NCI-H1417 (cell line): ENCODE data around the gene BNC2.

Source experiments
- DNase-seq, 3 experiments: peaks; one replicate each; lab custom pipeline; 2025; lab: John Stamatoyannopoulos, UW

Gene BNC2

GRCh38 chr9:16601991-16602390 is 268.5 kb downstream of the BNC2 start:
- no peak for DNase-seq

DNA sequence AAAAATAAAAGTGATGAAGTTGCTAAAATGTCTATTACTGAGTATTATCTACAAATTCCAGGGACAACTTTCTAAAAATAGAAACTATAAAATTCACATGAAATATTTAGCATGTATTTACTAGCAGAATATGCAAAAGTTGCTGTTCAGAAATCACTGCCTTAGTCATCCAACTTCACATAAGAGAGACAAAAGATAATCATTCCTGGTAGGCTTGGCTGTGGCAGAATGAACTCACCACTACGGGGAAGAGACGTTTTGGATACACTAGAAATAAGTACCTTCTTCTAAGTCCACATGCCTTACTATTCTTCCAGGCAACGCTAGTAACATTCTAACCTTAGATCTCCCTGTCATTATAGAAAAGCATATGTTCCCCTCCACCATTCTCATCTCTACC is 272.2 kb downstream of the BNC2 start:
- DNase-seq, result no peak

GRCh38 chr9:16597136-16597535 is 273.3 kb downstream of the BNC2 start:
- no peak for DNase-seq

DNA sequence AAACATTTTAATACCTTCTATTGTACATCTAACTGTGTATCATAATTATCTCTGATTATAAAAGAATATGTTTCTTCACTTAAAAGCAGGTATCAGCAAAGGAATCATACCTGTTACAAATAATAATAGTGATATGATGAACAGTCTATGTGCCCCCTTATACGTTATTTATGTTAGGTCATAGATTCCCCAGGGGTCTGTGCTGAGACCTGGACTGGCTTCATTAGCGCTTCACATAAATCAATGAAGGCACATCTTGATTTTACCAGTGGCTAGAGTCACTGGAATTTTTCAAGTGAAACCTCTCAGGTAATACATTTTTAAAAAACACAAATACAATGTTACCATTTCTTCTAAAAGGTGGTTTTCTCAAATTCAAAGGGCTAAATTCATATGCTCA is 275.2 kb downstream of the BNC2 start:
- DNase-seq, result no peak

- DNase-seq, result no peak
Observed at GRCh38 chr9:16594787-16595186, 275.7 kb downstream of the BNC2 start.

DNA sequence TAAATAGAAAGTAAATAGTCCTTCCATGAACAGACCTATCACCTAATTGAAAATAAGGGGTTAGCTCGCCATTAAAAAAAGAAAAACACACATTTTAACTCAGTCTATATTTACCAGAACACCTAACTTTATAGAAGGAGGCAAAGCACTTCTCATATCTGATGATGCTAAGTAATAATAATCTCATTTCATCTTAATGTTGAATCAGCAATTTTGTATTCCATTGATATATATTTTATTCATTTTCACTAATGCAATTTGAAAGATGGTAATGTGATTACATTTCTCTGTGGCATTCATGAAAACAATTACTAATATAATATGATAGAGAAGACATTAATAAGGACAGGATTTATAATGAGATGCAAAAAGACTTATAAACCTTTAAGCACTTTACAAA is 276.7 kb downstream of the BNC2 start:
- no peak for DNase-seq

GRCh38 chr9:16591092-16591491 is 279.4 kb downstream of the BNC2 start:
- DNase-seq, result no peak

DNA sequence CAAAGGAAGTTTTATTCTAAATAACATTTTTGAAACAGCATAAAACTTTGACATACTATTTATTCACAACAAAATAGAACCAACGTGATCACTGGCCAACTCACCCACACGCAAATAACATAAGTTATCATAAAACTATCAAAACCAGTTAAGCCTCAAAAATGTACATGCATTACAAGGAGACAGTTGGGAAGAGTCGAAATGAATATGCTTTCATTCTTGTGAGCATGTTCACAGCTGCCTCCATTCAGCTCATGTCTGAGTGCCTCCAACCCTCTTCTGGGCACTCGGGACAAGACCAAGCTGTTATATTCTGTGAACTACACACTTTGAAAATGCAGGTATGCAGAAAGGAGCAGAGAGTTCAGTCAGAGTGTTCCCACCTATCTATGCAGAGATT is 284.9 kb downstream of the BNC2 start:
- no peak for DNase-seq

DNA sequence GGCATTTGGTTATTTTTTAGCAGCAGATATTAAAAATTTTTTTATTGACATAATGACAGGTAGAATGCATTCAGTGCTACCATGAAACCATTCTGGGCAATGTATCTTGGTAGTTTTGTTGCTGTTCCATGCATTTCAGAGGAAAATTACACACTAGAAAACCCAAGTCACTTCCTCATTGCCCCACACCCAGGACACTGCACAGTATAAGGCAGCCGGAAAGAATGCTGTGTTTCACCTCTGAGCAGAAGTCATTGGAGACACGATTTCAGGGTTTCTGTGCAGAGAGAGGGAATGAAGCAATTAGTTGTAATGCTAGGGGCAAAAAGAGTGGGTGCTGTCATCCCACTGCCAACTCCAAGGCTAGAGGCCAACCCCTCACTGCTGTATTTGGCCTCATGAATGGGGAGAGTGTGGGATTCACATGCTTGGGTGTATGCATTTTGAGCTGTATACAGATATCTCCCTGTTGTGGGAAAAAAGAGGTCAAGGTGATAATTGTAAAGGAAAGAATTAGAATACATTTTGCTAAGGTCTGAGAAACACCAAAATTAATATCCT is 290.5 kb downstream of the BNC2 start:
- DNase-seq, result no peak

DNA sequence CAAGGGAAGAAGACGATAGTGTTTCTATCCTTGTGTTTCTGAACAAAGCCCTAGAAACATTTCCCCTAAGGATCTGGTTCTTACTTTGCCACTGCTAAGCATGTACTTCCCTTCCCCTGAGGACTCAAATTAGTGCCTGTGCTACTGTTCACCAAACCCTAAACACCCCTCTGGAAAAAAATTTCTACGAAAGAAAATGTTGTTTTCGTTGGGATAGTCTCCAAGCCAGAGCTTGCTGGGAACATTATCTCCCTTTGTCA is 294.6 kb downstream of the BNC2 start:
- DNase-seq, result no peak

DNA sequence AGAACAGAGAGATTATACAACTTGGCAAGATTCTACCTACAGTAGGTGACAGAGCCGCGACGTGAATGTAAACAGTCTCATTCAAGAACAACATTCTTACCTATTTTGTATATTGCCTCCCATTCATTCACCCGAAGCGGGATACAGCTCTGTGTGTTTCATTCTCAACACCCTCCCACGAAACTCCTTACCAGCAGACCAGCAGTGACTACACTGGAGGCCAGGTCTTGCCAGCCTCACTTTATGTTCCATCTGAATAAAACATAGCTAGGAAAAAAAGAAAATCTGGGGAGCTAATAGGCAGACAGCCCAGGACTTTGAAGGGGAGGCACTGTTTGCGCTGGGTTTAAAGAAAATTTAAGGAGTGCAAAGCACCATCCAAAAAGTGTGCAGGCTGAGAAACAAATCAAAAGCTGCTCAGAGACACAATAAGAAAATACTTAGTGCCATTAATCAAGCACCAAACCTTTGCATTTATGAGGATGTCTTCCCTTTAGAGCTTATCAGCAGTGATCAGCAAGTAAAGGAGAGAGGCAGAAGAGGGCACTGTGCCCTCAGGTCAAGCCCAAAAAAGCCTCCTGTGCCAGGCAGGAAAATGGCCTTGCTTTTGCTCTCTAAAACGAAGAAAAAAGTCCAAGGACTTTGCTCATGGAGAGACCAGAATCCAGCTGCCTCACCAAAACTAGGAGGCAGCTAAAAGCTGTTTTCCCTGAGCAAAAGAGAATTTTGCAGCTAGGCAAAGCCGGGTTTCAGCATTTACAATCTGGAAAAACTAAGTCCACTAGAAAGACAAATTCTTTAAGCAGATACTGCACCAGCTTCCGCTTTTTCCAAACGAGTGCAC is 295.1 kb downstream of the BNC2 start:
- peak in 1 of 3 experiments; percentile 26 for DNase-seq

DNA sequence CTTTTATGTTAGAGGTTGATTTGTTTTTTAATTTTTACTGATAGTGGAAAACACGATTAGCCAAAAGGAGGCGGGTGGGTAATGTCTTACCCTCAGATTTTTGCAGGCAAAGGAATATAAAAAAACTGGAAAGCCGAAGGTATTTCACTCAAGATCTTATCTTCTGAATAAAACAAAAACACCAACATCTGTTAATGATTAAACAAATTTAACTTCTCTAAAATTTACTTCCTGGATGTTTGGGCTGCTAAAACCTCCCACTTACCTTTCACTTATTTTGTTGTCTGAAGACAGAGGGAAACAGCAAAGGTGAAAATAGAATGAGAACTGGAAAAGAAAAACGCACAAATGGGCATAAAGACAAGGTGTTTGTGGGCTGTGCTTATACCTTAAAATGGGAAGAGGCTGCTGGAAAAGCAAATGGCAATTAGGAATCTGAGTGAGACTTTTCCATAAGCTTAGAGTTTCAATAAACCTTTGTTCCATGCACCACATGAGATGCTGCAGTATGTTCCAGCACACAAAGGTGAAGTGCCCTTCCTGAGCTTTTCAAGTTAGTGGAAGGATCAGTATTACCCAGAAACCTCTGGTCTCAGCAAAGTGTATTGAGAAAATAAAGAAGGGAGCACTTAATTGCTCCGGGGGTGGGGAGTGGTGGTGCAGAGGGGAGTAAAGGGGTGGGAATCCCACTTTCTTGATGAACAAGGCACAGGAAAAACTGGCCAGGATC is 298.3 kb downstream of the BNC2 start:
- DNase-seq, result no peak

GRCh38 chr9:16571127-16571802 is 299.2 kb downstream of the BNC2 start:
- peak in 1 of 3 experiments; percentile 9 for DNase-seq

DNA sequence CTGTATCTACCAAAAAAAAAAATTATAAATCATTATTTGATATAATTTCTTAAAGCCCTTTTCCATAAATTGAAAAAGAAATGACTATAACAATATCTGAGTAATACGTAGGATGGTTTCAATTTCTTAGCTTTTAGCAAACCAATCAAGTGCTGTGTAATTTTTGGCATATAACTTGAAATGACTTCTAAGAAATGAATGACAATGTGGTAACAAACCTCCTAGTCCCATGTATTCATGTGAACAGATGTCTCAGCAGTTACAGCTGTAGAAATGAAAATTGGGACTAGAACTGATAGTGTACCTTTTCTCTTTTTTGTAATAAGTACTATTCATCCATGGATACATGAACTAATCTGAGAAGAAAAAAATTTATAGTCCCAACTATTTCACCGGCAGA is 307.0 kb downstream of the BNC2 start:
- no peak for DNase-seq

DNA sequence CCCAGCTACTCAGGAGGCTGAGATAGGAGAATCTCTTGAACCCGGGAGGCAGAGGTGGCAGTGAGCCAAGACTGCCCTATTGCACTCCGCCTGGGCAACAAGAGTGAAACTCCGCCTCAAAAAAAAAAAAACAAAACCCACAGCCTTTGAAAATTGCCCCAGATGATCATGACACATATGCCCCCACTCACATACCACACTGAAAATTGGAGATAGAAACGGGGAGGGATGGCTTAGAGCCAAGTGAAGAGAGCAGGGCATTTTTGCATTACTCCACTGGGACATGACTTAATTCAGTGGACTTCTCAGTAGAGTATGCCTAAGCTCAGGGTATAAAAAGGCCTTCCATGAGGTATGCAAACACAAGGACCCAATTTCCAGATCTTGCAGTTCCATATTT is 309.3 kb downstream of the BNC2 start:
- no peak for DNase-seq

- DNase-seq, result no peak
Observed at GRCh38 chr9:16559418-16560188, 310.9 kb downstream of the BNC2 start.

DNA sequence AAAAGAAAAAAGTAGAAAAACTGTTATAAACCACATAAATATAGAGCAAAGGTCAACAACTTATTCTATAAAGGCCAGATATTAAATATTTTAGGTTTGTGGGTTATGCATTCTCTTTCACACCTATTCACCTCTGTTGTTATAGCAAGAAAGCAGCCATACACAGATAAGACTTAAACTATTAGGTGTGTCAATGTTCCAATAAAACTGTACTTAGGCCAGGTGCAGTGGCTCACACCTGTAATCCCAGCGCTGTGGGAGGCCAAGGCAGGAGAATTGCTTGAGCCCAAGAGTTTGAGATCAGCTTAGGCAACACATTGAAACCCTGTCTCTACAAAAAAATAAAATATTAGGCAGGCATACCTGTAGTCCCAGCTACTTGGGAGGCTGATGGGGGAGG is 314.7 kb downstream of the BNC2 start:
- no peak for DNase-seq

GRCh38 chr9:16553869-16554540 is 316.5 kb downstream of the BNC2 start:
- DNase-seq, result no peak

- no peak for DNase-seq
Observed at GRCh38 chr9:16552252-16552651, 318.2 kb downstream of the BNC2 start.

GRCh38 chr9:16551692-16552091 is 318.8 kb downstream of the BNC2 start:
- no peak for DNase-seq

DNA sequence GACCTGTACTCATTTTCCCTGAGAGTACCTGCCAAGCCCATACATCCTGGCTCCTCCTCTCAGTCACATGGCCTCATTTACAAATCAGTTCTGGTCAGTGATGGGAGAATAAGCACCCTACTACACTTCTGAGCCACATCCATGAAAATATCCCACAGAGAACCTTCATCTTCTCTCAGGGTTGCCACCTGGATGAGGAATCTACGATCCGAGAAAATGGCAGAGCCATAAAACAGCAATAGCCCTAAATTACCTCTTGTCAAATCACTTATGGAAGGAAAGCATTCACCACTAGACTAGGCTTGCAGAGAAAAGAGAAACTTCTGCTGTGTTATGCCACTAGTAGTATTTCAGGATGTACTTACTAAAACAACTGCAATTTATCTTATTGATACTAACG is 324.8 kb downstream of the BNC2 start:
- peak in 2 of 3 experiments; percentile 15 to 56 for DNase-seq

DNA sequence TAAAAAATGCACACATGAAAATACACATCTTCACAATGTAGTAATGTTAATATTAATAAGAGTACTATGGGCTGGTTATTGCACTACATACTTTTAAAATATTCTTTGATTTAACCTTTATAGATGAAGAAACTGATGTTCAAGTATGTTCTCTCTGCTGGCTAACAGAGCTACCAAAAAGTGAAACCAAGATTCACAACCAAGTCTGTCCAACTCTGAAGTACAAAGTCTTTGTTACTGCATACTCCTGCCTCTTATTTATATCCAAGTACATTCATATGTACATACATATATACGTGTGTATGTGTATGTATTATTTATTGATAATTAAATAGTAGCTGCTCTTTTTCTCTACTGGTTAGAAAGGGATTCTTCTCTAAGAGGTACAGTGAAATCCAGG is 325.6 kb downstream of the BNC2 start:
- no peak for DNase-seq
